ENCODE results near the gene SLC45A1.

DNA sequence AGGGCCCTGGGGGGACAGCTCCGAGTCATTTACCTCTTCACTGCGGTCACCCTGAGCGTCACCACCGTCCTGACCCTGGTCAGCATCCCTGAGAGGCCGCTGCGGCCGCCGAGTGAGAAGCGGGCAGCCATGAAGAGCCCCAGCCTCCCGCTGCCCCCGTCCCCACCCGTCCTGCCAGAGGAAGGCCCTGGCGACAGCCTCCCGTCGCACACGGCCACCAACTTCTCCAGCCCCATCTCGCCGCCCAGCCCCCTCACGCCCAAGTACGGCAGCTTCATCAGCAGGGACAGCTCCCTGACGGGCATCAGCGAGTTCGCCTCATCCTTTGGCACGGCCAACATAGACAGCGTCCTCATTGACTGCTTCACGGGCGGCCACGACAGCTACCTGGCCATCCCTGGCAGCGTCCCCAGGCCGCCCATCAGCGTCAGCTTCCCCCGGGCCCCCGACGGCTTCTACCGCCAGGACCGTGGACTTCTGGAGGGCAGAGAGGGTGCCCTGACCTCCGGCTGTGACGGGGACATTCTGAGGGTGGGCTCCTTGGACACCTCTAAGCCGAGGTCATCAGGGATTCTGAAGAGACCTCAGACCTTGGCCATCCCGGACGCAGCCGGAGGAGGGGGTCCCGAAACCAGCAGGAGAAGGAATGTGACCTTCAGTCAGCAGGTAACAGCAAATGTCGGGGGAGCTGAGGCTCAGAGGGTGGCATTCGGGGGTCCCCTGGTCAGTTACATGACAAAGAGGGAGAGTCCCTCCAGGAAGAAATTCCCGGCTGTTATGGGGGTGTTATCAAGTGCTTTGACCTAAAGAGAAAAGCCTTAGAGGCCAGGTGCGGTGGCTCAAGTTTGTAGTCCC lies 12.6 kb downstream of the SLC45A1 start:
- TF ChIP-seq, protein P1, sequence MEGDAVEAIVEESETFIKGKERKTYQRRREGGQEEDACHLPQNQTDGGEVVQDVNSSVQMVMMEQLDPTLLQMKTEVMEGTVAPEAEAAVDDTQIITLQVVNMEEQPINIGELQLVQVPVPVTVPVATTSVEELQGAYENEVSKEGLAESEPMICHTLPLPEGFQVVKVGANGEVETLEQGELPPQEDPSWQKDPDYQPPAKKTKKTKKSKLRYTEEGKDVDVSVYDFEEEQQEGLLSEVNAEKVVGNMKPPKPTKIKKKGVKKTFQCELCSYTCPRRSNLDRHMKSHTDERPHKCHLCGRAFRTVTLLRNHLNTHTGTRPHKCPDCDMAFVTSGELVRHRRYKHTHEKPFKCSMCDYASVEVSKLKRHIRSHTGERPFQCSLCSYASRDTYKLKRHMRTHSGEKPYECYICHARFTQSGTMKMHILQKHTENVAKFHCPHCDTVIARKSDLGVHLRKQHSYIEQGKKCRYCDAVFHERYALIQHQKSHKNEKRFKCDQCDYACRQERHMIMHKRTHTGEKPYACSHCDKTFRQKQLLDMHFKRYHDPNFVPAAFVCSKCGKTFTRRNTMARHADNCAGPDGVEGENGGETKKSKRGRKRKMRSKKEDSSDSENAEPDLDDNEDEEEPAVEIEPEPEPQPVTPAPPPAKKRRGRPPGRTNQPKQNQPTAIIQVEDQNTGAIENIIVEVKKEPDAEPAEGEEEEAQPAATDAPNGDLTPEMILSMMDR (IDR thresholded peaks at IDR 0.05), result no peak
- TF ChIP-seq POLR2A (IDR thresholded peaks at IDR 0.05), result no peak

All from uterus (tissue), 2 donors.